GM18505 (cell line): ENCODE measurements around the gene GSTO2.
A peak's percentile ranks its signal among the peaks of the same experiment; 100 is the strongest.

Experiments used
- ATAC-seq: cut with Tn5 transposase; IDR thresholded peaks from one replicate; pipeline ENCODE4 v1.9.1; 2021; ENCODE audit not compliant: unreplicated experiment
- POLR2A ChIP-seq: IDR thresholded peaks from 4 replicates; pipeline ENCODE4 v1.6.1; 2011; ENCODE audit warnings: borderline replicate concordance; ENCODE audit not compliant: insufficient read depth, insufficient read length; ENCODE audit errors: extremely low read depth

Gene GSTO2

GRCh38 chr10:104279550-104280259 is 10.7 kb downstream of the GSTO2 start:
- no peak for TF ChIP-seq POLR2A
- ATAC-seq = no peak

- no peak for ATAC-seq
- no peak for TF ChIP-seq POLR2A
Observed at GRCh38 chr10:104281694-104282093, 12.7 kb downstream of the GSTO2 start.

- no peak for TF ChIP-seq POLR2A
Observed at GRCh38 chr10:104284846-104285245, 15.9 kb downstream of the GSTO2 start.

GRCh38 chr10:104286939-104287338 is 18.0 kb downstream of the GSTO2 start:
- TF ChIP-seq POLR2A = no peak
- ATAC-seq = no peak

More at GRCh38 chr10:104284846-104285245, 15.9 kb downstream of the GSTO2 start:
- ATAC-seq = no peak

GRCh38 chr10:104288355-104288754 is 19.4 kb downstream of the GSTO2 start:
- ATAC-seq = no peak
- no peak for TF ChIP-seq POLR2A

- no peak for TF ChIP-seq POLR2A
- peak; percentile 98 for ATAC-seq
Observed at GRCh38 chr10:104291439-104291951, 22.5 kb downstream of the GSTO2 start.

GRCh38 chr10:104293011-104293410 is 24.0 kb downstream of the GSTO2 start:
- no peak for ATAC-seq
- TF ChIP-seq POLR2A = no peak

- no peak for TF ChIP-seq POLR2A
- ATAC-seq = no peak
Observed at GRCh38 chr10:104293781-104294321, 24.9 kb downstream of the GSTO2 start.

GRCh38 chr10:104296687-104297436 is 27.9 kb downstream of the GSTO2 start:
- TF ChIP-seq POLR2A = no peak
- ATAC-seq = no peak

GRCh38 chr10:104297697-104298660 is 29.0 kb downstream of the GSTO2 start:
- no peak for ATAC-seq
- TF ChIP-seq POLR2A = no peak

GRCh38 chr10:104299031-104299904 is 30.3 kb downstream of the GSTO2 start:
- ATAC-seq = no peak
- no peak for TF ChIP-seq POLR2A
